Keratinocyte (primary cell): ENCODE results near the gene LILRB2.
"Not testable (repeated sequence)": the region's sequence is repeated elsewhere in the genome, so short reads cannot be mapped to it uniquely, and the experiment has no call there.

Experiments
- EZH2 ChIP-seq: IDR thresholded peaks from one replicate; pipeline ENCODE4 v1.6.1; 2012; ENCODE audit warnings: inconsistent platforms, mild to moderate bottlenecking, low read length, moderate library complexity
- TF ChIP-seq, protein P1 (sequence below), 3 experiments: IDR thresholded peaks in 1 of 3; conservative IDR thresholded peaks in 1 of 3; optimal IDR thresholded peaks in 1 of 3; 2 replicates in 2 of 3; 3 replicates in 1 of 3; pipeline versions ENCODE3 to v1.5.1; 2011; ENCODE audit warnings: low read length in 3 of 3, mild to moderate bottlenecking in 3 of 3, moderate library complexity in 2 of 3, control low read depth in 1 of 3, inconsistent platforms in 1 of 3; ENCODE audit not compliant: insufficient read depth in 2 of 3; ENCODE audit errors: extremely low read depth in 1 of 3

GRCh38 chr19:54243809-54244208, 37.1 kb downstream of the LILRB2 start:
- TF ChIP-seq, protein P1, sequence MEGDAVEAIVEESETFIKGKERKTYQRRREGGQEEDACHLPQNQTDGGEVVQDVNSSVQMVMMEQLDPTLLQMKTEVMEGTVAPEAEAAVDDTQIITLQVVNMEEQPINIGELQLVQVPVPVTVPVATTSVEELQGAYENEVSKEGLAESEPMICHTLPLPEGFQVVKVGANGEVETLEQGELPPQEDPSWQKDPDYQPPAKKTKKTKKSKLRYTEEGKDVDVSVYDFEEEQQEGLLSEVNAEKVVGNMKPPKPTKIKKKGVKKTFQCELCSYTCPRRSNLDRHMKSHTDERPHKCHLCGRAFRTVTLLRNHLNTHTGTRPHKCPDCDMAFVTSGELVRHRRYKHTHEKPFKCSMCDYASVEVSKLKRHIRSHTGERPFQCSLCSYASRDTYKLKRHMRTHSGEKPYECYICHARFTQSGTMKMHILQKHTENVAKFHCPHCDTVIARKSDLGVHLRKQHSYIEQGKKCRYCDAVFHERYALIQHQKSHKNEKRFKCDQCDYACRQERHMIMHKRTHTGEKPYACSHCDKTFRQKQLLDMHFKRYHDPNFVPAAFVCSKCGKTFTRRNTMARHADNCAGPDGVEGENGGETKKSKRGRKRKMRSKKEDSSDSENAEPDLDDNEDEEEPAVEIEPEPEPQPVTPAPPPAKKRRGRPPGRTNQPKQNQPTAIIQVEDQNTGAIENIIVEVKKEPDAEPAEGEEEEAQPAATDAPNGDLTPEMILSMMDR (optimal IDR thresholded peaks at IDR 0.05 in 1 of 3, IDR thresholded peaks at IDR 0.05 in 1 of 3, conservative IDR thresholded peaks at IDR 0.05 in 1 of 3; ENCODE audit: extremely low read depth in 1 of 3, insufficient read depth in 2 of 3, low read length in 3 of 3), result not testable (repeated sequence)
- TF ChIP-seq EZH2, result not testable (repeated sequence)
